Vagina (tissue), 2 donors: ENCODE results near the gene CCDC148.

Experiments used
- POLR2A ChIP-seq, 2 donors: fragments of 450-650 bp; IDR thresholded peaks; one replicate each; pipeline ENCODE4 v1.6.1; 2017; ENCODE audit warnings: antibody characterized with exemption in 2 of 2, mild to moderate bottlenecking in 2 of 2, moderate library complexity in 2 of 2
- POLR2AphosphoS5 ChIP-seq, 2 donors: sonication (generic); formaldehyde crosslinking; IDR thresholded peaks; one replicate each; pipeline ENCODE4 v1.9.0; 2017; ENCODE audit warnings: antibody characterized with exemption in 2 of 2, mild to moderate bottlenecking in 2 of 2, low read depth in 1 of 2; ENCODE audit not compliant: insufficient read depth in 1 of 2

GRCh38 chr2:158130832-158131473, 325.6 kb downstream of the CCDC148 start:
- TF ChIP-seq POLR2AphosphoS5 (IDR thresholded peaks at IDR 0.05; ENCODE audit: insufficient read depth in 1 of 2, low read depth in 1 of 2) (no peak), POLR2A (IDR thresholded peaks at IDR 0.05) (no peak)
